Pons (tissue), 1 donor: ENCODE measurements around the gene KRTAP19-1.
"Not testable (repeated sequence)": the region's sequence is repeated elsewhere in the genome, so short reads cannot be mapped to it uniquely, and the experiment has no call there.

Experiments used
- DNase-seq: peaks from one replicate; pipeline ENCODE4 v3.0.0-alpha.2; 2016; ENCODE audit warnings: low spot score

The KRTAP19-1 gene

GRCh38 chr21:30480145-30480544 lies at the start of gene KRTAP19-1:
TSS of gene KRTAP19-1 (minus strand) at chr21:30480367. CDS start at chr21:30480317, 50 bp downstream.
- no peak for DNase-seq

GRCh38 chr21:30518876-30519275 lies 38.7 kb upstream of the KRTAP19-1 start:
- no peak for DNase-seq

DNA sequence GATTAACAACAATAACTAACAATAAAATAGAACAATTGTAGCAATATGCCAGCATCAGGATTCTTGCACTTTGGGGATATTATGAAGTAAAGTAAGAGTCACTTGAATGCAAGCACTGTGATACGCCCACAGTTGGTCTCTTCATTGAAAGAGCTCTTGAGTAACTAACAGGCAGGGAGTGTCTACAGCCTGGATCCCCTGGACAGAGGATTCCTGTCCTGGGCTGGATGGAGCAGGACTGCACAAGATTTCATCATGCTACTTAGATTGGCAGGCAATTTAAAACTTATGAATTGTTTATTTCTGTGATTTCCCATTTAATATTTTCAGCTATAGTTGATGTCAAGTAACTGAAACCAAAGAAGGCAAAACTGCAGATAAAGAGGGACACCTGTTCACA lies 35.5 kb upstream of the KRTAP19-1 start:
- no peak for DNase-seq

DNA sequence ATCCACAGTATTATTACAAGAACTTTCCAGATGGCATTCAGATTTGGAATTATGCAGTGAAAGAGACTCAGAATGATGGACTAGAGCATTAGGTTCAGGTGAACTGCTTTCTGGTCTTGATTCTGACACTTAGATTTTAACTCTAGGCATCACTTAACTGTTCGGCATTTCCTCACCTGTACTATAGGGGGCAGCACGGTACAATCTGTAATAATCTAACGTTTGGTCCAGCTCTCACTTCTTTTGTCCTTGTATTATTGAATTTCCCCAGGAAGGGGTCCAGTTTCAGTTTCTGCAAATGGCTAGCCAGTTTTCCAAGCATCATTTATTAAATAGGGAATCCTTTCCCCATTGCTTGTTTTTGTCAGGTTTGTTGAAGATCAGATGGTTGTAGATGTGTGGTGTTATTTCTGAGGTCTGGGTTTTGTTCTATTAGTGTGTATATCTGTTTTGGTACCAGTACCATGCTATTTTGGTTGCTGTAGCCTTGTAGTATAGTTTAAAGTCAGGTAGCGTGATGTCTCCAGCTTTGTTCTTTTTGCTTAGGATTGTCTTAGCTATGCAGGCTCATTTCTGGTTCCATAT lies 25.5 kb upstream of the KRTAP19-1 start:
- not testable (repeated sequence) for DNase-seq

GRCh38 chr21:30502041-30502440 lies 21.9 kb upstream of the KRTAP19-1 start, which contains the start of gene KRTAP19-5:
TSS of gene KRTAP19-5 (minus strand) at chr21:30502141. CDS start at chr21:30502090, 51 bp downstream.
- no peak for DNase-seq

GRCh38 chr21:30497065-30497464 lies 16.9 kb upstream of the KRTAP19-1 start, which contains the start of gene KRTAP19-4:
TSS of gene KRTAP19-4 (minus strand) at chr21:30497165. CDS start at chr21:30497110, 55 bp downstream.
- DNase-seq: no peak

GRCh38 chr21:30491963-30492428 lies 11.8 kb upstream of the KRTAP19-1 start, which contains the start of gene KRTAP19-3:
TSS of gene KRTAP19-3 (minus strand) at chr21:30492013. CDS start at chr21:30491957, 56 bp downstream.
- no peak for DNase-seq

DNA sequence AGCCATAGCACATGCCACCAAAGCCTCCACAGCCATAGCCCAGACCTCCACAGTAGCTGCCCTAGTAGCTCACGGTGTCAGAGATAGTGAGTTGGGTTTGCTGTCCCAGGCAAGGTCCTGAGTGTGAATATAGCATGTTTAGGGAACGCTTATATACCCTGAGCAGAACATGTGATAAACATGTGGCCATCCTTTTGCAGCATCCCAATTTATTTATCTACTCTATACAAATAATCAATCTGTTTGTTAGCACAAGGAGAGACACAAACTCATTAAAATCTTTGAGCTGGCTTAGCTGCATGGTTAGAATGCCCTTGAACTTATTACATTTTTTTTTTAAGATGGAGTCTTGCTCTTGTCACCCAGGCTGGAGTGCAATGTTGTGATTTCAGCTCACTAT lies 7.2 kb upstream of the KRTAP19-1 start, which contains the start of gene KRTAP19-2:
Gene KRTAP19-2, minus strand, starts transcription at position 101 of the 400 bp plus-strand sequence. Its CDS starts 88 bp downstream, at position 13.
- DNase-seq: no peak

DNA sequence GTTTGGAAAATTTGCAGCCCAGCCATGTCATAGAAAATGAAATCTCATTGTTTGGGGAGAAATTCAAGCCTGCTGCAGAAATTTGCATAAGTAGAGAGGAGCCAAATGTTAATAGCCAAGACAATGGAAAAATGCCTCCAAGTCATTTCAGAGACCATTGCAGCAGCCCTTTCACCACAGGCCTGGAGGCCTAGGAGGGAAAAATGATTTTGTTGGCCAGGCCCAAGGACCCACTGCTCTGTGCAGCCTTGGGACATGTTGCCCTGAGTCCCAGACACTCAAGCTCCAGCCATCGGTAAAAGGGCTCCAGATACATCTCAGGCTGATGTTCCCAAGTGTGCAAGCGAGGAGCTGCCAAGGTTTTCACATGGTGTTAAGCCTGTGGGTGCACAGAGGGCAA lies 6.0 kb upstream of the KRTAP19-1 start:
- DNase-seq: no peak

- DNase-seq: no peak
Measured at GRCh38 chr21:30482130-30482529, 2.0 kb upstream of the KRTAP19-1 start.

- DNase-seq: no peak
Measured at GRCh38 chr21:30479259-30479658, 908 bp downstream of the KRTAP19-1 start.

GRCh38 chr21:30478004-30478403 lies 2.2 kb downstream of the KRTAP19-1 start:
- DNase-seq: no peak

- no peak for DNase-seq
Measured at GRCh38 chr21:30468900-30469714, 11.1 kb downstream of the KRTAP19-1 start.

- DNase-seq: no peak
Measured at GRCh38 chr21:30463713-30464112, 16.5 kb downstream of the KRTAP19-1 start.

DNA sequence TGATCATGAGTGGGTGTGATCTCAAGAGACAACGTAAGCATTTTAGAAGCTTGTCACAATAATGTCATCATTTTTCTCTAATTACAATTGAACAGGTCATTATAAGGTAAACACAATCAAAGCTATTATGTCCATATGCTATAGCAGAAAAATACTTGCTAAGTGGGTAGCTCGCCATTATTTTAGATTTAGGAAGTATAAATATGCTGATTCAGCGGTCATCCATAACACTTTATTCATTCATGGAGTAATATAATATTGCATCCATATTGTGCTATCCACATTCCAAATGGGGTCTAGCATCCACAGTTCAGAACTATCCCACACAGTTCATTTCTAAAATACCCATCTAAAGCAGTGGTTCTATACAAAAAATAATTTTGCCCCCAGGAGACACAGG lies 31.7 kb downstream of the KRTAP19-1 start:
- no peak for DNase-seq

DNA sequence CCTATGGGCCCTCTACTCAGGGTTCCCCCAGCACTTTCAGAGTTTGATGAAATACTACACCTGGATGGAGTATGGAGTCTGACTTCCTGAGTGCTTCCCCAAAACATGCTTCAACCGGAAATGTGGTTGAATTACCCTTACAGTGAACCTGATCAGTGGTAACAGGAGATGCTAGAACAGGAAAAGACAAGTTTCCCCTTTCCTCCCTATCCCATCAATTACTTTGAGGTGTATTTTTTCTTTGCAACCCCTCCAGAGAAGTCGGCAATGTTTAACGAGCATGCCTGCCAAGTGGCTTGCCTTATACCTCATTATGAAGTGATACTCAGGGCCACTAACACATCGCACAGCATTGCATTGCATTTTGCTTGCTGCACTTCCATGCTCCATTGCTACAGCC lies 33.1 kb downstream of the KRTAP19-1 start:
- no peak for DNase-seq

GRCh38 chr21:30444204-30444603 lies 36.0 kb downstream of the KRTAP19-1 start:
- peak; percentile 4 for DNase-seq

- no peak for DNase-seq
Measured at GRCh38 chr21:30443226-30443625, 36.9 kb downstream of the KRTAP19-1 start.

GRCh38 chr21:30439975-30440374 lies 40.2 kb downstream of the KRTAP19-1 start, which contains the start of gene KRTAP15-1:
TSS of gene KRTAP15-1 (plus strand) at chr21:30440275. CDS start at chr21:30440328, 53 bp downstream.
- no peak for DNase-seq

GRCh38 chr21:30437010-30437565 lies 43.1 kb downstream of the KRTAP19-1 start:
- DNase-seq: no peak

DNA sequence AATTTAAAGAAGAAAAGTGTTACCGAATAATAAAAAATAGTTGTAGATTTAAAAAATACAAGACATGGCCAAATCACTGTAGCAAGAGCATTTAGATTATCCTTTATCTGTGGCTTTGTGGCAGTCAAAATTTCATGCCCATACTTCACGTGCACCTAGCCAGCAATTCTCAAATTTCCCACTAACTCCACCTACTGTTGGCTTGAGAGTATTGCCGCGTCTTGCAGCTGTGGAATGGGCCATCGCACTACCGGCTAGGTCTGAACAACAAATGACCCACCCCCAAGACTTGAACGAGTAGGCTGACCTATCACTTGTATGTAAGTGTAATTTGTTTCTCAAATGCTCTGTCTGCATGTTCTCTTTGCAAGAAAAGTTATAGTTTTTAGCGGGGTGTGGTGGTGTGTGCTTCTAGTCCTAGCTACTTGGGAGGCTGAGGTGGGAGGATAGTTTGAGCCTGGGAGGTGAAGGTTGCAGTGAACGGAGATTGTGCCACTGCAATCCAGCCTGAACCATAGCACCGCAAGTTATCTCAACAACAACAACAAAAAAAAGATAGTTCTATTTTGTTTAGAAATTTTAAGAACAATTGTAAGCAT lies 46.0 kb downstream of the KRTAP19-1 start:
- peak; percentile 12 for DNase-seq

DNA sequence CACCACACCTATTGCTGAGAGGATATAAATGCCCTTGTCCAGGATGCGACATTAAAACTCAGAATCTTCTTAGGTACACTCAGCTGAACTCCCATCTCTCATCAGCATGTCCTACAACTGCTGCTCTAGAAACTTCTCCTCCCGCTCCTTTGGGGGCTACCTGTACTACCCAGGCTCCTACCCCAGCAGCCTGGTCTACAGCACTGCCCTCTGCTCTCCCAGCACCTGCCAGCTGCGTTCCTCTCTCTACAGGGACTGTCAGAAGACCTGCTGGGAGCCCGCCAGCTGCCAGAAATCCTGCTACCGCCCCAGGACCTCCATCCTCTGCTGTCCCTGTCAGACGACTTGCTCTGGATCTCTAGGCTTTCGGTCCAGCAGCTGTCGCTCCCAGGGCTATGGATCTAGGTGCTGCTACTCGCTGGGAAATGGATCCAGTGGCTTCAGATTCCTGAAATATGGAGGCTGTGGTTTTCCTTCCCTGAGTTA lies 50.0 kb downstream of the KRTAP19-1 start, which contains the start of gene KRTAP13-4:
Gene KRTAP13-4, plus strand, starts transcription at position 51 of the 486 bp plus-strand sequence. Its CDS starts 56 bp downstream, at position 107.
- DNase-seq: no peak
